HCT116 (cell line): ENCODE measurements around the gene NFATC1.

Source experiments
- EZH2 ChIP-seq: fragments of 200-600 bp; sonication (generic); IDR thresholded peaks from 2 replicates; pipeline ENCODE4 v1.6.1; 2017; ENCODE audit warnings: antibody characterized with exemption, mixed run types
- TF ChIP-seq, protein P1 (sequence below), 3 experiments: fragments of 200-600 bp in 1 of 3; sonication (generic) in 1 of 3; IDR thresholded peaks in 2 of 3; conservative IDR thresholded peaks in 1 of 3; 2 replicates each; pipeline ENCODE4 v1.5.1; 2012 to 2017; ENCODE audit warnings: low read depth in 2 of 3, low read length in 2 of 3, antibody characterized with exemption in 1 of 3, borderline replicate concordance in 1 of 3, control low read depth in 1 of 3, mild to moderate bottlenecking in 1 of 3, mixed read lengths in 1 of 3, mixed run types in 1 of 3, moderate library complexity in 1 of 3; ENCODE audit not compliant: insufficient read depth in 1 of 3

DNA sequence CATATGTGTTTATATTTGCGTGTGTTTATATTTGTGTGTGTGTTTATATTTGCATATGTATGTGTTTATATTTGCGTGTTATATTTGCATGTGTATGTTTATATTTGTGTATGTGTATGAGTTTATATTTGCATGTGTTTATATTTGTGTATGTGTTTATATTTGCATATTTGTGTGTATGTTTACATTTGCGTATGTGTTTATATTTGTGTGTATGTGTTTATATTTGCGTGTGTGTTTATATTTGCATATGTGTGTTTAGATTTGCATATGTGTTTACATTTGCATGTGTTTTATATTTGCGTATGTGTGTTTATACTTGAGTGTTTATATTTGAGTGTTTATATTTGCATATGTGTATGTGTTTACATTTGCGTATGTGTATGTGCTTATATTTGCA lies 168.2 kb downstream of the NFATC1 start:
- TF ChIP-seq, protein P1, sequence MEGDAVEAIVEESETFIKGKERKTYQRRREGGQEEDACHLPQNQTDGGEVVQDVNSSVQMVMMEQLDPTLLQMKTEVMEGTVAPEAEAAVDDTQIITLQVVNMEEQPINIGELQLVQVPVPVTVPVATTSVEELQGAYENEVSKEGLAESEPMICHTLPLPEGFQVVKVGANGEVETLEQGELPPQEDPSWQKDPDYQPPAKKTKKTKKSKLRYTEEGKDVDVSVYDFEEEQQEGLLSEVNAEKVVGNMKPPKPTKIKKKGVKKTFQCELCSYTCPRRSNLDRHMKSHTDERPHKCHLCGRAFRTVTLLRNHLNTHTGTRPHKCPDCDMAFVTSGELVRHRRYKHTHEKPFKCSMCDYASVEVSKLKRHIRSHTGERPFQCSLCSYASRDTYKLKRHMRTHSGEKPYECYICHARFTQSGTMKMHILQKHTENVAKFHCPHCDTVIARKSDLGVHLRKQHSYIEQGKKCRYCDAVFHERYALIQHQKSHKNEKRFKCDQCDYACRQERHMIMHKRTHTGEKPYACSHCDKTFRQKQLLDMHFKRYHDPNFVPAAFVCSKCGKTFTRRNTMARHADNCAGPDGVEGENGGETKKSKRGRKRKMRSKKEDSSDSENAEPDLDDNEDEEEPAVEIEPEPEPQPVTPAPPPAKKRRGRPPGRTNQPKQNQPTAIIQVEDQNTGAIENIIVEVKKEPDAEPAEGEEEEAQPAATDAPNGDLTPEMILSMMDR (IDR thresholded peaks at IDR 0.05 in 2 of 3, conservative IDR thresholded peaks at IDR 0.05 in 1 of 3; ENCODE audit: borderline replicate concordance in 1 of 3, insufficient read depth in 1 of 3, low read depth in 2 of 3, low read length in 2 of 3) = no peak
- no peak for TF ChIP-seq EZH2
